ENCODE data around the gene PRODH.
A peak's percentile ranks its signal among the peaks of the same experiment; 100 is the strongest.

PRODH gene

DNA sequence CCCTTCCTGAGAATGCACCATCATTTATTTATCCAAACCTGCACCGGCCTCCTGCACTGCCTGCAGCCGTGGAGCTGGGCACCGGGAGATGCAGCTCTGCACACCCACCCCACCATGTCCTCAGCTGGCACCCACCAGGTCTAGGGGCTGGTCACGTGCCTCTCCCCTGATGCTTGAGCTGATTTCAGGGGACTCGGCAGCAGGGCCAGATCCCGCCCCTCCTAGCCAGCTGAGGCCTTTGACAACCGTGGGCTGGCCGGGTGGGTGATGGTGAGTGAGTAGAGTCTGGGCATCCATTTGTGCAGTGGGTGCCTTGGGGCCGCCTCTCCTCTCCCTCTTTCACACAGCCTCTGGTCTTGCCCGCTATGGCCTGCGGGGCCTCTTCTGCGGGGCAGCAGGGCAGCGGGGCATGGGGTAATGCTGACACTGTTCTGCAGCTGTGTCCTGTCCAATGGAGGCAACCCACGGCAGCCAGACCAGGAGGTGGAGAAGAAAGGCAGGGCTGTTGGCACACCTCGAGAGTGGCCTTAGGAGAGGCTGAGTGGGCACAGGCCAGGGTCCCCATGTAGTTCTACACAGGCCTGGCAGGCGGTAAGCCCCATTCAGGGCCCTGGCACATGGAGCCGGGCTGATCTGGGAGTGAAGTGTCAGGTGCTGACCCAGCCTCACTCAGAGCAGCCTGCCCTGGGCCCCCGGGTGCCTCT lies 38.5 kb upstream of the PRODH start:
- no peak for TF ChIP-seq TAF1 (IDR thresholded peaks at IDR 0.05; ENCODE audit: low read depth)
- TF ChIP-seq YY1 (IDR thresholded peaks at IDR 0.05; ENCODE audit: low read depth) = no peak
- no peak for TF ChIP-seq USF1 (IDR thresholded peaks at IDR 0.05)
- TF ChIP-seq, protein P1, sequence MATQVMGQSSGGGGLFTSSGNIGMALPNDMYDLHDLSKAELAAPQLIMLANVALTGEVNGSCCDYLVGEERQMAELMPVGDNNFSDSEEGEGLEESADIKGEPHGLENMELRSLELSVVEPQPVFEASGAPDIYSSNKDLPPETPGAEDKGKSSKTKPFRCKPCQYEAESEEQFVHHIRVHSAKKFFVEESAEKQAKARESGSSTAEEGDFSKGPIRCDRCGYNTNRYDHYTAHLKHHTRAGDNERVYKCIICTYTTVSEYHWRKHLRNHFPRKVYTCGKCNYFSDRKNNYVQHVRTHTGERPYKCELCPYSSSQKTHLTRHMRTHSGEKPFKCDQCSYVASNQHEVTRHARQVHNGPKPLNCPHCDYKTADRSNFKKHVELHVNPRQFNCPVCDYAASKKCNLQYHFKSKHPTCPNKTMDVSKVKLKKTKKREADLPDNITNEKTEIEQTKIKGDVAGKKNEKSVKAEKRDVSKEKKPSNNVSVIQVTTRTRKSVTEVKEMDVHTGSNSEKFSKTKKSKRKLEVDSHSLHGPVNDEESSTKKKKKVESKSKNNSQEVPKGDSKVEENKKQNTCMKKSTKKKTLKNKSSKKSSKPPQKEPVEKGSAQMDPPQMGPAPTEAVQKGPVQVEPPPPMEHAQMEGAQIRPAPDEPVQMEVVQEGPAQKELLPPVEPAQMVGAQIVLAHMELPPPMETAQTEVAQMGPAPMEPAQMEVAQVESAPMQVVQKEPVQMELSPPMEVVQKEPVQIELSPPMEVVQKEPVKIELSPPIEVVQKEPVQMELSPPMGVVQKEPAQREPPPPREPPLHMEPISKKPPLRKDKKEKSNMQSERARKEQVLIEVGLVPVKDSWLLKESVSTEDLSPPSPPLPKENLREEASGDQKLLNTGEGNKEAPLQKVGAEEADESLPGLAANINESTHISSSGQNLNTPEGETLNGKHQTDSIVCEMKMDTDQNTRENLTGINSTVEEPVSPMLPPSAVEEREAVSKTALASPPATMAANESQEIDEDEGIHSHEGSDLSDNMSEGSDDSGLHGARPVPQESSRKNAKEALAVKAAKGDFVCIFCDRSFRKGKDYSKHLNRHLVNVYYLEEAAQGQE (IDR thresholded peaks at IDR 0.05; ENCODE audit: low read depth) = no peak
- no peak for TF ChIP-seq FOXM1 (IDR thresholded peaks at IDR 0.05; ENCODE audit: borderline replicate concordance, low read depth)
- TF ChIP-seq CREB1 (IDR thresholded peaks at IDR 0.05; ENCODE audit: low read depth) = no peak
- TF ChIP-seq, protein P2, sequence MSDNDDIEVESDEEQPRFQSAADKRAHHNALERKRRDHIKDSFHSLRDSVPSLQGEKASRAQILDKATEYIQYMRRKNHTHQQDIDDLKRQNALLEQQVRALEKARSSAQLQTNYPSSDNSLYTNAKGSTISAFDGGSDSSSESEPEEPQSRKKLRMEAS (IDR thresholded peaks at IDR 0.05) = no peak
- no peak for TF ChIP-seq TCF12 (IDR thresholded peaks at IDR 0.05; ENCODE audit: low read depth)
- TF ChIP-seq CEBPB (IDR thresholded peaks at IDR 0.05) = no peak
- no peak for TF ChIP-seq TEAD4 (IDR thresholded peaks at IDR 0.05)
- TF ChIP-seq RAD21 (IDR thresholded peaks at IDR 0.05; ENCODE audit: low read depth) = no peak
- no peak for TF ChIP-seq EP300 (IDR thresholded peaks at IDR 0.05; ENCODE audit: borderline replicate concordance)
- no peak for TF ChIP-seq NFIC (IDR thresholded peaks at IDR 0.05)
- TF ChIP-seq ZBTB7A (IDR thresholded peaks at IDR 0.05; ENCODE audit: low read depth) = no peak
- TF ChIP-seq EGR1 (IDR thresholded peaks at IDR 0.05) = no peak

DNA sequence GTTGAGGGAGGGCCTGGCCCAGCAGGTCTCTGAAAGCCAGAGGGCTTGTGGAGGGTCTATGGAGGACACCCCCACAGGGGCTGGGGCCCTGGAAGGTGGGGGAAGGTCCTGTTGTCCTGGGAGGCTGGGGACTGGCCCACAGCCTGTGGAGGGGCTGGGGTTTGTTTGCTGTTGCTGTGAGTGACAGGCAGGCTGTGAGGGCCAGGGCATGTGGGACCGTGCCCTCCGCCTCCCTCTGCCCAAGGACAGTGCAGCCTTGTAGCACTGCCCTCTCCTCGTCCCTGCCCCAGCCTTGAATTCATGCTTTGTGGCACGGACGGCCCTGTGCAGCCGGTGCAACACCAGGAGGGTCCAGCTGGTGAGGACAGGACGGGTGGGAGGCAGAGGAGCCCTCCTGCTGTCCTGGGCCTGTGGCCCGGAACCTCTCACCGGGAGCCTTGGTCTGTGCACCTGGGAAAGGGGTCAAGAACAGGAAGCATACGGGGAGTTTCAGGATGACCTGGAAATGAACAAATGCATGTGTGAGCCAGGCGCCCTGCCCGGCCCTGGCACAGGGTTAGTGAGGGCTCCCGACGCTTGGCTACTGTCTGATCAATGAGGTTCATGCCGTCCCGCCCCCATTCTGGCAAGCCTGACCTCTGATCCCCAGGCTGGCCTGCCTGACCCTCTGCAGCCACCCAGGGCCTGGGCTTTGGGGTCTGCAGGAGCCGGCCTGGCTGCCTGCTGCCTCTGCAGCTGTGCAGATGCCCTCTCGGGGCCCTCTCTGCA lies 37.4 kb upstream of the PRODH start:
- TF ChIP-seq CEBPB (IDR thresholded peaks at IDR 0.05) (no peak), ZBTB7A (IDR thresholded peaks at IDR 0.05; ENCODE audit: low read depth) (no peak), YY1 (IDR thresholded peaks at IDR 0.05; ENCODE audit: low read depth) (no peak), FOXM1 (IDR thresholded peaks at IDR 0.05; ENCODE audit: borderline replicate concordance, low read depth) (no peak), TAF1 (IDR thresholded peaks at IDR 0.05; ENCODE audit: low read depth) (no peak), CREB1 (IDR thresholded peaks at IDR 0.05; ENCODE audit: low read depth) (no peak), USF1 (IDR thresholded peaks at IDR 0.05) (no peak)
- TF ChIP-seq, protein P2 (IDR thresholded peaks at IDR 0.05) = no peak

DNA sequence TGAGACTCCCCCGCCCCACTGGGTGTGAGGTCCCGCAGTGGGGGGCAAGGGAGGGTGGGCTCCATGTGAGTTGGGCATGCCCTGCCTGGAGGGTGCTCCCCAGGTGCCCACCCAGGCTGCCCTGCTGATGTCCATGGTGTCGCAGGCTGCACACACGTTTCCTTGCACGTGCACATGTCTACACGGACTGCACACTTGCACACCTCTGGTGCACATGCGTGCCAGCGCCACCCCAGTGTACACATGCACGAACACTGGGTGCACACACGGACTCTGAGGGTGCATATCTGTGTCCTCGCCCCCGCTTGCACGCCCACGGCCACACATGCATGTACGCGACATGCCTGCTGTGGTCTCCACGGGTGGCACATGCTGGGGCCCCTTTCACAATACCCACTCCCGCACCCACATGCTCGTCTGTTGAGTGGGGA lies 35.2 kb upstream of the PRODH start:
- TF ChIP-seq YY1 (IDR thresholded peaks at IDR 0.05; ENCODE audit: low read depth) = no peak
- TF ChIP-seq RAD21 (IDR thresholded peaks at IDR 0.05; ENCODE audit: low read depth) = no peak
- TF ChIP-seq, protein P2 (IDR thresholded peaks at IDR 0.05) = no peak
- no peak for TF ChIP-seq FOXM1 (IDR thresholded peaks at IDR 0.05; ENCODE audit: borderline replicate concordance, low read depth)
- TF ChIP-seq, protein P1 (IDR thresholded peaks at IDR 0.05; ENCODE audit: low read depth) = no peak
- no peak for TF ChIP-seq USF1 (IDR thresholded peaks at IDR 0.05)
- no peak for TF ChIP-seq TAF1 (IDR thresholded peaks at IDR 0.05; ENCODE audit: low read depth)
- TF ChIP-seq ZBTB7A (IDR thresholded peaks at IDR 0.05; ENCODE audit: low read depth) = no peak
- no peak for TF ChIP-seq CEBPB (IDR thresholded peaks at IDR 0.05)
- no peak for TF ChIP-seq EP300 (IDR thresholded peaks at IDR 0.05; ENCODE audit: borderline replicate concordance)
- TF ChIP-seq CREB1 (IDR thresholded peaks at IDR 0.05; ENCODE audit: low read depth) = no peak
- TF ChIP-seq TEAD4 (IDR thresholded peaks at IDR 0.05) = no peak
- TF ChIP-seq TCF12 (IDR thresholded peaks at IDR 0.05; ENCODE audit: low read depth) = no peak
- TF ChIP-seq EGR1 (IDR thresholded peaks at IDR 0.05) = no peak
- no peak for TF ChIP-seq NFIC (IDR thresholded peaks at IDR 0.05)

DNA sequence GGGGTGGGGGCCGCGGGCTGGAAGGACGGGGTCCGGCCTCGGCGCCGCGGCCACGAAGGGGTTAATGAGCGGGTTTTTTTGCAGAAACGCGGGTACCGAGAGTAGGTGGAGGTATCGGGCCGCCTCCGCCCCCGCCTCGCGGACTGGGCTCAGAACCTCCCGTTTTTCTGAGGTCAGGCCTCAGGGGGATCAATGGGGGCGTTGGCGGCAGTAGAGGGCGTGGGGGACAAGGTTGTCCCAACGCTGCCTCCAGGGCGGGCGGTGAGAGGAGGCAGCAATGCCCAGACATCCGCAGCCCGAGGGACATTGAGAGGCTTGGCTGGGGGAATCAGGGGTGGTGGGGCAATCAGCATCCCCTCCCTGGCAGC lies 34.8 kb upstream of the PRODH start:
- no peak for TF ChIP-seq RAD21 (IDR thresholded peaks at IDR 0.05; ENCODE audit: low read depth)
- TF ChIP-seq CREB1 (IDR thresholded peaks at IDR 0.05; ENCODE audit: low read depth) = no peak
- TF ChIP-seq ZBTB7A (IDR thresholded peaks at IDR 0.05; ENCODE audit: low read depth) = 0 out of 2 replicates have a peak, but pooled peaks have one; percentile 16
- TF ChIP-seq CEBPB (IDR thresholded peaks at IDR 0.05) = no peak
- no peak for TF ChIP-seq NFIC (IDR thresholded peaks at IDR 0.05)
- TF ChIP-seq EGR1 (IDR thresholded peaks at IDR 0.05) = 0 out of 2 replicates have a peak, but pooled peaks have one; percentile 19
- TF ChIP-seq TAF1 (IDR thresholded peaks at IDR 0.05; ENCODE audit: low read depth) = no peak
- TF ChIP-seq TEAD4 (IDR thresholded peaks at IDR 0.05) = no peak
- TF ChIP-seq, protein P2 (IDR thresholded peaks at IDR 0.05) = no peak
